PFSK-1 (cell line): ENCODE results near the gene IQGAP3.

Source experiments
- FOXP2 ChIP-seq: optimal IDR thresholded peaks from 2 replicates; pipeline ENCODE3; 2011; ENCODE audit warnings: borderline replicate concordance, control low read depth, inconsistent platforms; ENCODE audit not compliant: insufficient read depth; ENCODE audit errors: extremely low read length, extremely low read depth
- POLR2AphosphoS5 ChIP-seq: IDR thresholded peaks from 2 replicates; pipeline ENCODE4 v1.6.1; 2012; ENCODE audit warnings: low read depth, mild to moderate bottlenecking, control low read depth, low read length, moderate library complexity
- SIN3A ChIP-seq: IDR thresholded peaks from 2 replicates; pipeline ENCODE4 v1.6.1; 2012; ENCODE audit warnings: mild to moderate bottlenecking, low read length, moderate library complexity, borderline replicate concordance; ENCODE audit not compliant: insufficient read depth
- TAF1 ChIP-seq: IDR thresholded peaks from 2 replicates; pipeline ENCODE4 v1.6.1; 2012; ENCODE audit warnings: low read length, control low read depth, borderline replicate concordance; ENCODE audit not compliant: insufficient read depth
- TF ChIP-seq, protein P1 (sequence below), 2 experiments: IDR thresholded peaks; 2 replicates each; pipeline versions ENCODE4 v1.6.1 to v1.8.0; 2011 to 2012; ENCODE audit warnings: low read depth in 2 of 2, low read length in 2 of 2, control low read depth in 1 of 2, inconsistent platforms in 1 of 2, mild to moderate bottlenecking in 1 of 2, moderate library complexity in 1 of 2; ENCODE audit not compliant: insufficient read depth in 1 of 2

Gene IQGAP3

DNA sequence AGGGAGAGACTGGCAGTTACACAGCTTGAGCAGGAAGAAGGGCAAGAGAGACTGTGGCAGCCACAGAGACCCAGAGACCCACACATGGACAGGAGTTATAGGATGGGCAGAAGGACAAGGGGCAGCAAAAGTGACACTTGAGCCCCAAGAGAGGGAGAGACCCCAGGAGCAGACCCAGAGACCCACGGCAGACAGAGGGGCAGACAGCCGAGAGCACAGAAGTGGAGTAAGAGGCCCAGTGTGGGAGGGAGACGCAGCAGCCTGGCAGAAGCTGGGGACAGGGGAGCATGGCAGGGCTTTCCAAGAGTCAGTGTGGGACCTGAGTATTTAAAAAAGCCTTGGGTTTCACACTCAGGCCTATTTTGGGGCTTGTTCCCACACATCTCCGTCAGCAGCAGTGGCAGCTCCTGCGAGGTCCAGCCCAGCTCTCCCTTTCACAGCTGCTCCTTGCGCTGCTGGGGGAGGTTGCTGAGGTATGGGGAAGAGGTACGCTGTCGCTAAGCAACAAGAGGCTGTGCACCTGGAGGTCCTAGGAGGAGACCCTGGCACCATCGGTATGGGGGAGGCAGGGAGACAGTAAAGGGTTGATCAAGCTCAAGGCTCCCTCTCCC, 62.8 kb downstream of the IQGAP3 start:
- TF ChIP-seq FOXP2, result no peak
- TF ChIP-seq SIN3A, result no peak
- TF ChIP-seq, protein P1, sequence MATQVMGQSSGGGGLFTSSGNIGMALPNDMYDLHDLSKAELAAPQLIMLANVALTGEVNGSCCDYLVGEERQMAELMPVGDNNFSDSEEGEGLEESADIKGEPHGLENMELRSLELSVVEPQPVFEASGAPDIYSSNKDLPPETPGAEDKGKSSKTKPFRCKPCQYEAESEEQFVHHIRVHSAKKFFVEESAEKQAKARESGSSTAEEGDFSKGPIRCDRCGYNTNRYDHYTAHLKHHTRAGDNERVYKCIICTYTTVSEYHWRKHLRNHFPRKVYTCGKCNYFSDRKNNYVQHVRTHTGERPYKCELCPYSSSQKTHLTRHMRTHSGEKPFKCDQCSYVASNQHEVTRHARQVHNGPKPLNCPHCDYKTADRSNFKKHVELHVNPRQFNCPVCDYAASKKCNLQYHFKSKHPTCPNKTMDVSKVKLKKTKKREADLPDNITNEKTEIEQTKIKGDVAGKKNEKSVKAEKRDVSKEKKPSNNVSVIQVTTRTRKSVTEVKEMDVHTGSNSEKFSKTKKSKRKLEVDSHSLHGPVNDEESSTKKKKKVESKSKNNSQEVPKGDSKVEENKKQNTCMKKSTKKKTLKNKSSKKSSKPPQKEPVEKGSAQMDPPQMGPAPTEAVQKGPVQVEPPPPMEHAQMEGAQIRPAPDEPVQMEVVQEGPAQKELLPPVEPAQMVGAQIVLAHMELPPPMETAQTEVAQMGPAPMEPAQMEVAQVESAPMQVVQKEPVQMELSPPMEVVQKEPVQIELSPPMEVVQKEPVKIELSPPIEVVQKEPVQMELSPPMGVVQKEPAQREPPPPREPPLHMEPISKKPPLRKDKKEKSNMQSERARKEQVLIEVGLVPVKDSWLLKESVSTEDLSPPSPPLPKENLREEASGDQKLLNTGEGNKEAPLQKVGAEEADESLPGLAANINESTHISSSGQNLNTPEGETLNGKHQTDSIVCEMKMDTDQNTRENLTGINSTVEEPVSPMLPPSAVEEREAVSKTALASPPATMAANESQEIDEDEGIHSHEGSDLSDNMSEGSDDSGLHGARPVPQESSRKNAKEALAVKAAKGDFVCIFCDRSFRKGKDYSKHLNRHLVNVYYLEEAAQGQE (IDR thresholded peaks at IDR 0.05; ENCODE audit: insufficient read depth in 1 of 2, low read depth in 2 of 2, low read length in 2 of 2), result no peak
- no peak for TF ChIP-seq TAF1
- TF ChIP-seq POLR2AphosphoS5, result no peak

GRCh38 chr1:156508955-156509234, 63.5 kb downstream of the IQGAP3 start:
- no peak for TF ChIP-seq POLR2AphosphoS5
- TF ChIP-seq, protein P1 (IDR thresholded peaks at IDR 0.05; ENCODE audit: insufficient read depth in 1 of 2, low read depth in 2 of 2, low read length in 2 of 2), result no peak
- no peak for TF ChIP-seq SIN3A
- TF ChIP-seq TAF1, result no peak
- no peak for TF ChIP-seq FOXP2

GRCh38 chr1:156508205-156508954, 64.0 kb downstream of the IQGAP3 start:
- no peak for TF ChIP-seq FOXP2
- TF ChIP-seq, protein P1 (IDR thresholded peaks at IDR 0.05; ENCODE audit: insufficient read depth in 1 of 2, low read depth in 2 of 2, low read length in 2 of 2), result no peak
- TF ChIP-seq POLR2AphosphoS5, result no peak
- no peak for TF ChIP-seq SIN3A

GRCh38 chr1:156506450-156506849, 65.9 kb downstream of the IQGAP3 start:
- TF ChIP-seq SIN3A, result no peak
- TF ChIP-seq FOXP2, result no peak
- no peak for TF ChIP-seq POLR2AphosphoS5
- no peak for TF ChIP-seq TAF1
- TF ChIP-seq, protein P1 (IDR thresholded peaks at IDR 0.05; ENCODE audit: insufficient read depth in 1 of 2, low read depth in 2 of 2, low read length in 2 of 2), result no peak
